Measurements from ENCODE around the gene MMP15.
A peak's percentile ranks its signal among the peaks of the same experiment; 100 is the strongest.

GRCh38 chr16:57994778-57995177 lies 30.8 kb upstream of the MMP15 start:
- peak; percentile 26 for TF ChIP-seq CTCF (IDR thresholded peaks at IDR 0.05; ENCODE audit: insufficient read depth, low read depth, low read length)
- TF ChIP-seq EZH2 (IDR thresholded peaks at IDR 0.05; ENCODE audit: insufficient read depth, low read length): no peak

All from astrocyte (in vitro differentiated cells and primary cell).